NOMO-1 treated with dmso at 0.1 percent for 144 hours (cell line): ENCODE measurements around the gene KLHL29.
"Not testable (repeated sequence)": the region's sequence is repeated elsewhere in the genome, so short reads cannot be mapped to it uniquely, and the experiment has no call there.

Experiments
- DNase-seq: peaks from one replicate; lab custom pipeline; 2025; ENCODE audit not compliant: unreplicated experiment; lab: John Stamatoyannopoulos, UW

KLHL29 gene

DNA sequence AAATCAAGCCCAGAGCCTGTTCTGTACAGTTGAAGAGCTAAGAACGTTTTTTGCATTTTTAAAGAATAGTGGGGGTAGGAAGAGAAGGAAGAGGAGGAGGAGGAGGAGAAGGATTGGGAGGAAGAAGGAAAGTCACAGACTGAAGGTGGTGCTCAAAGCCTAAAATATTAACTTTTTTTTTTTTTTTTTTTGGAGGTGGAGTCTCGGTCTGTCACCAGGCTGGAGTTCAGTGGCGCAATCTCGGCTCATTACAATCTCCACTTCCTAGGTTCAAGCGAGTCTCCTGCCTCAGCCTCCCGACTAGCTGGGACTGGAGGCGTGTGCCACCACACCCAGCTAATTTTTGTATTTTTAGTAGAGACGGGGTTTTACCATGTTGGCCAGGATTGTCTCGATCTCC is 18.3 kb upstream of the KLHL29 start:
- DNase-seq = no peak

DNA sequence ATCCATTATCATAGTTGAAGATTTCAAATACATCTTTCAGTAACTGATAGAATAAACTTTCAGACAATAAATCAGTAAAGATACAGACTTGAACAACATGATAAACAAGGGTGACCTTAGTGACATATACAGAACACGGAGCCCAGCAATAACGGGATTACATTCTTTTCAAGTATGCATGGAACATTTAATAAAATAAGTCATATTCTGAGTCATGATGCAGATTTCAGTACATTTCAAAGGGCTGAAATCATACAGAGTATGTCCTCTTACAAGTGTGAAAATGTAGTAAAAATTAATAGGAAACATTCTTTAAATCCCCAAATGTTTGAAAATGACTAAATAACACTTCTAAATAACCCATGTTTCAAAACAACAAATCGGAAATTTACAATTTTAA is 17.2 kb upstream of the KLHL29 start:
- DNase-seq = no peak

DNA sequence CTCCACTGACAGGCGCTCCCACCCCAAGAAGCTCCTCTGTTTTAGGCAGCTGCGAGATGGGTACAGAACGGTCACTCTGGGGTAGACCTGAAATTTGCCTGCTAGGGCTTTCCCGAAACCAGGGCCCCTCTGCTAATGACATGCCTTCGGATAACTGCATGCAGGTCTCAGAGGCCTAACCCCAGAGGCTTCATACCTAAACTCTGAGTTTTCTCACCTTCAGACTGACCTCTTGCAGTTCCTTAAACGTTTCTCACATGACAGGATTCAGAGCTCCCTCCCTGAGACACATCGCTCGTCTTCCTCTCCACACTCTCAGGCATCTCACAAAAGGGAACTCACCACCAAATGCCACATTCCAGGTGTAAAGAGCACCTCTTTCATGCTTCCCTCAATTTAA is 11.3 kb upstream of the KLHL29 start:
- no peak for DNase-seq

DNA sequence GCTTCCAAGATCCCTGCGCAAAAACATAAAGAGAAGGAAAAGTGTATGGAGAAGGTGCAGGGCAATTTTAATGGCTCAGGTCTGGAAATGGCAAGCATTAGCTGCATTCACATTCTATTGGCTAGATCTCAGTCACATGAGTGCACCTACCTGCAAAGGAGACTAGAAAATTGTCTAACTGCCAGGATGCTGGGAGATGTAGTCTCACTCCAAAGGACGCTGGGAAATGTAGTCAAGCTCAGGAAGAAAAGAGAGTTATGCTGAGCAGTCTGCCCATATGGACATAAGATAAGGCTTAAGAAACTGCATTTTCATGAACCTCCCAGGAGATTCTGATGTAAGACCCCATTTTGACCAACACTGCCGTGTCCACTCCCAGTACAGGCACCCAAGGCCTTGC is 9.5 kb upstream of the KLHL29 start:
- DNase-seq = no peak

DNA sequence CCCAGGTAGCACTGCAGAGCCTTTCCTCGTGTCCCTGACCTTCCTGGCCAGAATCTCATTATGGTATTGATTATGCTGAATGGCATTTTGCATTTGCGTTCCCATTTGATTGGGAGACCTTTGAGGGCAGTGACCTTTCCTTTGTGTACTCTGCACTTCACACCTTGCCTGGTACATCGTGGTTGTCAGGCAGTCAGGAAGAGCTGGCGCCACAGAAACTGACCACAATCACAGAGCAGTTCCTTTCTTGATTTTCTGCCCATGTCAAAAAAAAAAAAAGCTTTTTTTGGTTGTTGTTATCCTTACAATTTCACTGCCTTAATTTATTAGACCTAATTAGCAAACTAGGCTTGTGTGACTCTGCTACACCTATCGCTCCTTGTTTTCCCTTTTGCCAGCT is 8.9 kb upstream of the KLHL29 start:
- no peak for DNase-seq

DNA sequence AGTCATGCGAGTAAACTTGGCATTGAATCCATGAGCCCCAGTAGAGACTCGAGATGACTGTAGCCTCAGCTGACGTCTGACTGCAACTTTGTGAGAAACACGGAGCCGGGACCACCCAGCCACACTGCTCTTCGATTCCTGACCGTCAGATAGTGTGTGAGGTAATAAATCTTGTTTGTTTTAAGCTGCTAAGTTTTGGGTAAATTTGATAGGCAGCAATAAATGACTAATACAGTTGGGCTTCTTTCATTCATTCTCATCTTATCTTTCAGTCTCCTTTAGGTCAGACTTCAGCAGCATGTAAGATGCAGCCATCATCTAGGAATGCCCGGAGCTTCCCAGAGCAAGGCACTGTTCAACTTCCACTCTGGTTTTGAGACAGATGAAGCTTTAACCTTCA is 8.0 kb upstream of the KLHL29 start:
- DNase-seq = no peak

DNA sequence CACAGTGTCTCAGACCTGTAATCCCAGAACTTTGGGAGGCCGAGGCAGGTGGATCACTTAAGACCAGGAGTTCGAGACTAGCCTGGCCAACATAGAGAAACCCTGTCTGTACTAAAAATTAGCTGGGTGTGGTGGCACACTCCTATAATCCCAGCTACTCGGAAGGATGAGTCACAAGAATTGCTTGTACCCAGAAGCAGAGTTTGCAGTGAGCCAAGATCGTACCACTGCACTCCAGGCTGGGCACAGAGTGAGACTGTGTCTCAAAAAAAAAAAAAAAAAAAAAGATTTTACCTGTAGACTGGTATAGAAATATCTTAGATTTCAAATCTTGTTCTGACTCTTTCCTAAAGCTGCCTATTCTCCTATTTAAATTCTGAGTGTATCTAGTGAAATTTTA is 7.2 kb upstream of the KLHL29 start:
- no peak for DNase-seq

DNA sequence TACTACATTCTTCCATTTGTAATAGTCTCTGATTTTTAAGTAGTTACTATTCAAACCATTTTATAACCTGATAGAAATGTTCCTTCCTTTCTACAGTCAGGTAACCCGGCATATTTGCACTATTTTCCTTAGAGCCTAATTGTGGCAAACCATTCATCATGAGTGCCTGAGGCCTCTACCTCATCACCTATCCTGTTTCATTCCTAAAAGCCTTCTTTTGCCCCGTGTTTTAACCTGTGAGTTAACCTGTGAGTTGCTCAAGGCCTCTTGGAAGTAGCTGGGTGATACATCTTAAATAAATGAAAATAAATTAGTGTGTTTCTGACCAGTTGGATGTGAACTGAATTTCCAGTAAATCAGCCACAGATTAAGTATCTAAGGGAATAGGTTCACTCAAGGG is 6.5 kb upstream of the KLHL29 start:
- DNase-seq = no peak

DNA sequence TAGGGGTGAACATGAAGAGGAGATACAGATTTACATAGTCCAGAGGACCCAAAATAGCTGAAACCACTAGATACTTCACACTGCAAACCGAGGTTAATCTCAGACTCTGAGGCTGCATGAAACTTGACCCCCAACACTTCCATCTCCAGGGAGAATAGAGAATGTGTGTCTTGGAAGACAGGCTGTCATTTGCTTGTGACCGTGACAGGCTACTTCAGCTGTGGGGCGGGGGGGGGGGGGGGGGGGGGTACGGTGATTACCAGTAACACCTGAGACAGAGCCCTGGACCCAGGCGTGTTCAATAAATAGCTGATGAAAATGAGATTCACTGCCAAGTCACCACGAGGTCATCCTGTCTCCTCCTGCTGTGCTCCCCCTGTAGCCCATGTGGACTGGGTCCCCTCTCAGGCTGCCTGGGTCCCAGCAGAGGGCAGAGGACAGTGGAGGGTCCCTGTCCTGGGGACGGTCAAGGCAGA is 5.7 kb upstream of the KLHL29 start:
- no peak for DNase-seq

DNA sequence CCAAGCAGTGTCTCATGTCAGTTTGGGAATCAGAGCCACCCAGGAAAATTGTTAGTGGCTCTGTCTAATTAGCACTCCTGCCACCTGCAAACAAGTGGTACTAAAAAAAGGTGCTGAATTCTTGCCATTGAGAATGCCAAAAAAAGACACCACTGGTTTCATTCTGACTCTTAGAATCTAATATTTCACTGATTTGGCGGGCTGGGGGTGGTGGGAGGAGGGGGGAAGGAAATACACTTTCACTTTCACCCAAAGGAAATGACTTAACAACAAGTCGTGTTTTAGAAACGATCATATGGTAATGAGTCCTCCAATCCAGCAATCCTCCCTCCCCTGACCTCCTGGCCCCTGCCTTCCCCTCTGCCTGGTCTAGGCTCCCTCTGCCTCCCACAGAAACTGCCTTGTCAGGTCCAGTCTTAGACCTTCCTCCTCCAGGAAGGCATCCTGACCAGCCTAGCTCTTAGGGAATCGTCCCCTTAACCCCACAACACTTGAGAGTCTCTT is 4.4 kb upstream of the KLHL29 start:
- no peak for DNase-seq

DNA sequence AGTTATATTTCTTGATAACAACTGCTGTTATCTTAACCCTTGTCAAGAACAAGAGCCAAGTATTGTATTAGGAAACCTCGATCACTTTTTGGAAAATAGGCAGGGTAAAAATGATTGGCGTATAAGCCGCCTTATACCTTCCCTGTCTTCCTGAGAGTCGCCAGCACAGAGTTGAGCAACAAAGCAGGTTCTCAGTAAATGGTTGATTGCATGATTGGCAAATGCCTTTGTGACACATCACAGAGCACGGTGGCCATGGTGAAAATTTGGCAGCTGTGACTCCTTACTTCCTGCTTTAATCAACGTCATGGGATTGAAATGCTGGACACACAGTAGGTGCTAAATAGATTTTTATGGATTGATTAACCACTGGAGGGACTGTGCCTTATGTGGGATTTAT is 3.9 kb upstream of the KLHL29 start:
- peak; percentile 24 for DNase-seq

DNA sequence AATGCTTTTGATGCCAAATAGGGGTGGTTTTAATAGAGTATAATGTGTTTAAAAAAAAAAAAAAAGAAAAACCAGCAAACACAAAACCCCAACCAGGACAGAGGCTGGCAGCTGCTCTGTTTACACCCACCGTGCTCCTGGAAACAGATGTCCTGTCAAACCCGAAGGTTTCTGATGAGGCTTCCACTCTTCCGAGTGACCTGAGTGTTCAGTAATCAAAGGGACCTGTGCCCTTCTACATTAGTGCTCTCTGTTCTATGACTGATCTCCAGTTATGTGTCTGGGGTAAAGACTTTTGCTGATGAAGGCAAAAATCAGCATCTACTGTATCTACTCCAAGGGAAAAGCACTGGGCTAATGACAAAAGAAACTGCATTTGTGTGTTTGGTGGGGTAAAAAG is 3.5 kb upstream of the KLHL29 start:
- DNase-seq = no peak

DNA sequence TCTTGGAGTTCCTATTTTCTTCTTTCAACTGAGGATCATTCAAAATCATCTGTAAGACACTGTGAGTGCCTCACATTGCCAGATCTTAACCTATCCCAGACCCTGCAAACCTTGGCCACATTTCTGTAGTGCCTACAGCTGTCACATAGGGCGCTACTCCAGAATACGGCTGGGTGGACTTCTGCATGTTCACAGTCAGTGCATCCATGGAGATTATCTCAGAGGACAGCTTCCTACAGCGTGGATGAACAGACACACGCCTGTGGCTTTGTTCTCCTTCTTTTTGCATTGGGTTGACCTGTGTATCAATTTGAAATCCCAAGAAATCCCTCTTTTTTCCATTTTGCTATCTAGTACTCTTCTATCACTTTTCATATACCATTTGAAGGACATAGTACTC is 1.9 kb upstream of the KLHL29 start:
- no peak for DNase-seq

DNA sequence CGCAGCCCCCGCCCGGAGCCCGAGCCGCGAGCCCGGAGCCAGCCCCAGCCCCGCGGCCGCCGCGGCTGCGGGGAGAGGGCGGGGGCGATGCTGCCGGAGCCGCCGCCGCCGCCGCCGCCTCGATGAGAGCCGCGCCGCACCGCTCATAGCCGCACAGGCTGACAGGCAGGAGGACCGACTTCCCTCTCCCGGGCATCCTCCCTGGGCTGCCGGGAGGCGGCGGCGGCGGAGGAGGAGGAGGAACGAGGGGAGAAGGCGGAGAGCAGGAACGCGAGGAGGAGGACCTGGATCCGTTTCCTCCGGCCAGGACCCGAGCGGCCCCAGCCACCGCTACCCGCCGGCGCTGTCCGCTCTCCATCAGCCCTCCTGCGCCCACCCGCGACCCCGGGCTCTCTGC is 370 bp downstream of the KLHL29 start:
- no peak for DNase-seq

DNA sequence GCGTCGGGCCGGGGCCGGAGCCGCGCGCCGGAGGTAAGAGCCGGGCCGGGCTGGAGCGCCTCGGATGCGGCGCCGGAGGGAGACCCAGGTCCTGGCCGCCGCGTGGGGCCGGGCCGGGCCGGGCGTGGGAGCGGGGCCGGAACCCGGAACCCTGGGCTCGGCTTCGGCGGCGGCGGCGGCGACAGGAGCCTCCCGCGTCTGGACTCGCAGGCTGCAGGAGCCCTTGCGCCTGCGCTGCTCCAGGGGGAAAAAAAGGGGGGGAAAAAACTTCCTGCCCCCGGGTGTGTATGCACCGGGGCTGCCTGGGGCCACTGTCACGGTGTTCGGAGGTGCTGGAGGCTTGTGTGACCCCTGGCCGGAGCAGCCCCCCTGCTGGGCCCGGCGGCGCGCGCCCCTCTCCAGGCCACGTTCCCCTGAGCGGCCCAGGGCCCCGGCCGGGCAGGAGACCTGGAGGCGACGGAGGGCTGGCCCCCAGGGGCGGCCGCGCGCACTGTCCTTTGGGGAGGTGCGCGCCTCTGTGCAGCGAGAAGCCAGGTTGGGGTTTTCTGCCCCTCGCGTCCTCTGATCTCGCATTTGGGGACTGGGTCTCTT is 864 bp downstream of the KLHL29 start:
- no peak for DNase-seq

DNA sequence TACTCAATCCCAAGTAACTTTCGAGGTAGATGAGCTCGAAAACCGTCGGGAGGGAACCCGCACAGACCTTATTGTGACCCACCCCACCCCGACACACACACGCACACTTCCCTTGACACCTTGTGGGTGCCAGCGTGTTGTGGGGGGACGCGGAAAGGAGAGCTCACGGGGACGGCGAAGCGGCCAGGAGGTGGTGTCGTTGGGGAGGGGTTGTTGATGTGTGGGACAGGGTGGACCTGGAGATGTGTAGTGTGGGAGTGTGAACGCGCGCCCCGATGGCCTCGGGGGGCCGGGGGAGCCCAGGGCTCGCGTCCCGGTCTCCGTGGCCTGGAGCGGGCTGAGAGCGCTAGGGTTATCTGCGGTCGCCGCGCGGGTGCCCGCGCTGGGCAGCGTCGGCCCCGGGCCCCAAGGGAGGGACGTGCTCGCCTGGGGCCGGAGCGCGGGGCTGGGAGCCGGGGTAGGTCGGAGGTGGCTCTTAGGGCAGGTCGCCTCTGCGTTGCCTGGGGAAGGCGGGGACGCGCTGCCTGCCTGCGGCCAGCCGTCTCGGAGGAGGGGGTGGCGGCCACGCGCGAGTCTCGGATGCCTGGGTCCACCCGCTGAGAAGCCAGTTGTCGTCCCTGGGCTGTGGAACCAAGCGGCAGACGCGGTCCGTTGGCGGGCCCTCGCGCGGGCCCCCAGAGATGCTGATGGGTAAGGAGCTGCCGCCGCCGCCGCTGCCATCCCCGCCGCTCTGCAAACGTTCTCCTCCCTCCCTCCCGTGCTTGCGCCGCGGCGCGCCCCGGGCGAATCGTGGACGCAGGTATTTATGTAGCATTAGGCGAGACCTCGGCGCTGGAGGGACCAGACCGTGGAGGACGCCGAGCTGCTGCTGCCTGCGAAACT is 1.6 kb downstream of the KLHL29 start:
- DNase-seq = no peak

DNA sequence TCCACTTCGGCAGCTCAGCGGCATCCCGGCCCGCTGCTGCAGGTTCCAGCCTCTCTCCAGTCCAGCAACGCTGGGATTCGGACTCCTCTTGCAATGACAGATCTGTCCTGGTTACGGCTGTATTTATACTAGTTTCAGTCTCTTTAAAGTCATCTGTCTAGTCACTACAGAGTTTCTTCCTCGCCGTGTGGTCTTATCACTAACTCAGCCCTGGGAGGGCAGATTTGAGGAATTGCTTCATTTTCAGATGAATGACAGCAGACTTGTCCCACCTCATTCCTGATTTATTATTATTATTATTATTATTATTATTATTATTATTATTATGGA is 2.2 kb downstream of the KLHL29 start:
- DNase-seq = no peak

DNA sequence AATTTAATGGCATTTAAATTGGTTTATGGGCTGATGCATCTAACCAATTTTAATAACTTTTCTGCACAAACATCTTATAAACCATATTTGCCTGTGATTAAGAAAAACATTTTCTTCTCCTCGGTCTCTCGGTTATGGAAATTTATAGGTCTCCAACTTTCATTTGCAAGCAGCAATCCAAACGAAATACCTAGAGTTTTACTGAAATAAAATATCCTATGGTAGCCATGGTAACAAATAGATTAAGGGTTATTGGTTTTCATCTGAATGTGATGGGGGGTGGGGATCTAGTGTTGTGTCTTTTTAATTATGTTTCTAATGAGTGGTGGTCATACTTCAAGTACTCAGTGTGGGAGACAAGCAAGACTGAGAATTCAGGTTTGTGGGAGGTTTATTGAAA is 2.9 kb downstream of the KLHL29 start:
- no peak for DNase-seq

DNA sequence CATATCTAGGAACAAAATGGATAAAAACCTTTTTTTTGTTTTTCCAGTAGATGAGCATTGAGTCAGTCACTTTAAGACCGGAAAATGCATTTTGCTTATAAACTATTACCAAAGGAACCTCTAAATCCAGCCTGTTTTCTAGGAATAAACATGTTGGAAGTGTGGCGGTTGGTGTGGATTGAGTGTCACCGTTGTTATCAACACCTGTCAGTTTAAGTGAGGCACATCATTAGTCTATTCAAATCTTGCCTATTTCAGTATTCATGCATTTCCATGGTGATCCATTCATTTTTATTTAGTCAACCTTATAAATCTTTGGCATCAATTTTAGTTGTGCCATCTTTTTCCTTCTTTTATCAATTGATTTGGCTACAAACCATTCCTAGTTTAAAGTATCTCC is 3.3 kb downstream of the KLHL29 start:
- DNase-seq = no peak

DNA sequence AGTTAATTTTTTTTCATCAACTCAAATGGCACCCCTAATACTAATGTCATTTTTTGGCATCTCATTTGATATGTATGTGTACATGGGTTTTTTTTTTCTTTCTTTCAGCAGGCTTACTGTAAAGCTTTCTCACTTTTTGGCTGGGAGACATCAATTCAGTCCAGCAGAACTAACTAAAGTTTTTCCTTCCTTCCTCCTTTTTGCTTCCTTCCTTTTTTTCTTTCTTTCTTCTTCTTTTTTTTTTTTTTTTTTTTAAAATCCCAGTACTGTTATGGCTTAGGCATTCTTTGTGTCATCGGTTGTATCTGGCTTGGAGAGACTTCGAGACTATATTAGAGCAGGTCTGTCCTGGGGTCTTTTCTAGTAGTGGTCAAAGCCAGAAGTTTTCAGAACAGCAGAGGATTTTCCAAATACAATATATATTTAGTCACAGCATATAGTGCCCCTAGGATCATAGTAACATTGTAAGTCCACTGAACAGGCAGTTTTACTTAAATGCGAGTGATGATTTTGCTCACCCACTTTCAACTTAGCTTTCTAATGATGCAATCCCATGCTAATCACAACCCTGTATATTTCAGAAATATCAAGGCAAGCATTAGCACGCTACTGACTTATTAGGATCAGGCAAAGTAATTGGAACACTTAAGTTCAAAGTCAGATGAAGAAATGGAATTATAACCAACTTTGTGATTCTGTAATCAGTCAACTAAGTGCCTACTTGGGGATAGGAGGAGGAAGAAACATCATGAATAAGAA is 4.0 kb downstream of the KLHL29 start:
- no peak for DNase-seq

DNA sequence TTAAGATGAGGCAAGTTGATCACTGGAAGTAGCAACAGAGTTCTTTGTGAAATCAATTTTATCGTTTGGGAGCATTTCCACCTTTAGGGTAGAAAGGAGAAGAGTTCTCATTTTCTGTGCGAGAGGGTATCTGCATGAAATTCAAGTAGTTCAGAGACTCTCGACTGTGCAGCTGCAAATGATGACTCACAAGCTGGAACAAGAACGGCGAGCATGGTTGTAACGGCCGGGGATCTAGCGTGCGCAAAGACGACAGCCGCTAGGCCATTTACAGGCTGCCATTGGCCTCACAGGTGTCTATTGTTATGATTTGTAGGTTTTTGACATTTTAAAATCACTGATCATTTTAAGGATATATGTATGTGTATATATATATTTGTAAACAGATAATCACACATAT is 5.2 kb downstream of the KLHL29 start:
- peak; percentile 62 for DNase-seq

DNA sequence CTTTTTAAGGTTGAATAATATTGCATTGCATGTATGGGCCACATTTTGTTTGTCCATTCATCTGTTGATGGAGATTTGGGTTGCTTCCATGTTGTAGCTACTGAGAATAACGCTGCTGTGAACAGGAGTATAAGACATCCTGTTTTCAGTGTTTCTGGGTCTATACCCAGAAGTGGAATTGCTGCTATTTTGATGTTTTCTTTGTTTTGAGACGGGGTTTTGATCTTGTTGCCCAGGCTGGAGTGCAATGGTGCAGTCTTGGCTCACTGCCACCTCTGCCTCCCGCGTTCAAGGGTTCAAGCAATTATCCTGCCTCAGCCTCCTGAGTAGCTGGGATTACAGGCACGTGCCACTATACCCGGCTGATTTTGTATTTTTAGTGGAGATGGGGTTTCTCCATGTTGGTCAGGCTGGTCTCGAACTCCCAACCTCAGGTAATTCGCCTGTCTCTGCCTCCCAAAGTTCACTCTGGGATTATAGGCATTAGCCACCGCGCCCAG is 6.3 kb downstream of the KLHL29 start:
- not testable (repeated sequence) for DNase-seq
